HG02884 (cell line): ENCODE measurements around the gene MARCHF10.
"Not testable (repeated sequence)": the region's sequence is repeated elsewhere in the genome, so short reads cannot be mapped to it uniquely, and the experiment has no call there.

Experiments used
- ATAC-seq: cut with Tn5 transposase; IDR thresholded peaks from one replicate; pipeline ENCODE4 v1.9.1; 2021; ENCODE audit warnings: mild to moderate bottlenecking, moderate library complexity; ENCODE audit not compliant: unreplicated experiment

Gene MARCHF10

GRCh38 chr17:62807812-62808575 lies at the start of gene MARCHF10:
Gene MARCHF10, minus strand, starts transcription at chr17:62808314. Its CDS starts 6,579 bp downstream, at chr17:62801735.
- ATAC-seq, result no peak

GRCh38 chr17:62857526-62857925 lies 49.4 kb upstream of the MARCHF10 start:
- ATAC-seq, result no peak

GRCh38 chr17:62856594-62856993 lies 48.5 kb upstream of the MARCHF10 start:
- ATAC-seq, result no peak

- no peak for ATAC-seq
Observed at GRCh38 chr17:62855156-62855555, 47.0 kb upstream of the MARCHF10 start.

GRCh38 chr17:62854098-62854680 lies 46.1 kb upstream of the MARCHF10 start:
- ATAC-seq, result no peak

GRCh38 chr17:62852195-62852594 lies 44.1 kb upstream of the MARCHF10 start:
- no peak for ATAC-seq

- ATAC-seq, result not testable (repeated sequence)
Observed at GRCh38 chr17:62849591-62850415, 41.7 kb upstream of the MARCHF10 start.

GRCh38 chr17:62848334-62848733 lies 40.2 kb upstream of the MARCHF10 start:
- ATAC-seq, result no peak

- no peak for ATAC-seq
Observed at GRCh38 chr17:62847426-62847825, 39.3 kb upstream of the MARCHF10 start.

- ATAC-seq, result no peak
Observed at GRCh38 chr17:62840871-62841270, 32.8 kb upstream of the MARCHF10 start.

- ATAC-seq, result not testable (repeated sequence)
Observed at GRCh38 chr17:62833816-62834215, 25.7 kb upstream of the MARCHF10 start.

GRCh38 chr17:62832405-62832804 lies 24.3 kb upstream of the MARCHF10 start:
- ATAC-seq, result no peak

GRCh38 chr17:62831066-62831465 lies 23.0 kb upstream of the MARCHF10 start:
- ATAC-seq, result not testable (repeated sequence)

- no peak for ATAC-seq
Observed at GRCh38 chr17:62827746-62828485, 19.8 kb upstream of the MARCHF10 start.

- ATAC-seq, result no peak
Observed at GRCh38 chr17:62826956-62827355, 18.8 kb upstream of the MARCHF10 start.

- ATAC-seq, result no peak
Observed at GRCh38 chr17:62825182-62825581, 17.1 kb upstream of the MARCHF10 start.

- ATAC-seq, result no peak
Observed at GRCh38 chr17:62824290-62825131, 16.4 kb upstream of the MARCHF10 start.

GRCh38 chr17:62823111-62823893 lies 15.2 kb upstream of the MARCHF10 start:
- no peak for ATAC-seq
